Measurements from ENCODE around the gene NMUR2.

Gene NMUR2

GRCh38 chr5:152405145-152405544 lies at the start of gene NMUR2:
NMUR2 (minus strand) TSS chr5:152405279; CDS start chr5:152405113, 166 bp downstream.
- no peak for DNase-seq

GRCh38 chr5:152443935-152444334 lies 38.9 kb upstream of the NMUR2 start:
- DNase-seq: no peak

GRCh38 chr5:152439791-152440190 lies 34.7 kb upstream of the NMUR2 start:
- no peak for DNase-seq

- no peak for DNase-seq
These were observed 32.8 kb upstream of the NMUR2 start for GRCh38 chr5:152437866-152438265.

- no peak for DNase-seq
These were observed 22.6 kb upstream of the NMUR2 start for GRCh38 chr5:152427721-152428120.

- DNase-seq: no peak
These were observed 20.0 kb upstream of the NMUR2 start for GRCh38 chr5:152425083-152425482.

GRCh38 chr5:152424501-152424900 lies 19.4 kb upstream of the NMUR2 start:
- no peak for DNase-seq

- no peak for DNase-seq
These were observed 17.0 kb upstream of the NMUR2 start for GRCh38 chr5:152422081-152422480.

GRCh38 chr5:152412129-152412528 lies 7.0 kb upstream of the NMUR2 start:
- DNase-seq: no peak

- DNase-seq: no peak
These were observed 1.0 kb upstream of the NMUR2 start for GRCh38 chr5:152406082-152406481.

- DNase-seq: no peak
These were observed 585 bp downstream of the NMUR2 start for GRCh38 chr5:152404494-152404893.

- DNase-seq: no peak
These were observed 2.0 kb downstream of the NMUR2 start for GRCh38 chr5:152403046-152403445.

GRCh38 chr5:152400846-152401245 lies 4.2 kb downstream of the NMUR2 start:
- no peak for DNase-seq

GRCh38 chr5:152397581-152397980 lies 7.5 kb downstream of the NMUR2 start:
- no peak for DNase-seq

- no peak for DNase-seq
These were observed 11.6 kb downstream of the NMUR2 start for GRCh38 chr5:152393441-152393840.

GRCh38 chr5:152389208-152389849 lies 15.8 kb downstream of the NMUR2 start:
- no peak for DNase-seq

- DNase-seq: no peak
These were observed 16.5 kb downstream of the NMUR2 start for GRCh38 chr5:152388610-152389009.

GRCh38 chr5:152380415-152381123 lies 24.5 kb downstream of the NMUR2 start:
- DNase-seq: no peak

GRCh38 chr5:152379331-152379730 lies 25.7 kb downstream of the NMUR2 start:
- no peak for DNase-seq

- DNase-seq: no peak
These were observed 26.3 kb downstream of the NMUR2 start for GRCh38 chr5:152378730-152379129.

- no peak for DNase-seq
These were observed 28.2 kb downstream of the NMUR2 start for GRCh38 chr5:152376886-152377285.

- DNase-seq: no peak
These were observed 30.3 kb downstream of the NMUR2 start for GRCh38 chr5:152374711-152375275.

- DNase-seq: no peak
These were observed 32.2 kb downstream of the NMUR2 start for GRCh38 chr5:152372875-152373274.

GRCh38 chr5:152369298-152369697 lies 35.8 kb downstream of the NMUR2 start:
- no peak for DNase-seq
